Loucy (cell line): ENCODE results near the gene SHBG.

Experiments
- CTCF ChIP-seq: fragments of 200-600 bp; sonication (generic); conservative IDR thresholded peaks from 2 replicates; pipeline ENCODE4 v1.5.1; 2014; ENCODE audit warnings: mild to moderate bottlenecking, antibody characterized with exemption, low read length
- EZH2phosphoT487 ChIP-seq: fragments of 200-600 bp; IDR thresholded peaks from 2 replicates; pipeline ENCODE4 v1.6.1; 2018; ENCODE audit warnings: antibody characterized with exemption, mild to moderate bottlenecking, moderate library complexity, borderline replicate concordance

GRCh38 chr17:7593296-7593695, 36.6 kb upstream of the SHBG start:
- TF ChIP-seq CTCF (no peak), EZH2phosphoT487 (no peak)
